ENCODE data around the gene ATP8A2.

GRCh38 chr13:25848812-25849745, 477.3 kb downstream of the ATP8A2 start:
- TF ChIP-seq POLR2AphosphoS5 (IDR thresholded peaks at IDR 0.05; ENCODE audit: low read depth, low read length) (no peak), CTCF (IDR thresholded peaks at IDR 0.05; ENCODE audit: control extremely low read depth in 1 of 3, insufficient read depth in 1 of 3, low read depth in 1 of 3, low read length in 3 of 3) (no peak), RNF2 (IDR thresholded peaks at IDR 0.05; ENCODE audit: borderline replicate concordance, low read depth, low read length, missing control alignments, poor library complexity, severe bottlenecking) (no peak), NANOG (IDR thresholded peaks at IDR 0.05; ENCODE audit: insufficient read depth, low read depth, low read length, poor library complexity, severe bottlenecking) (no peak), EZH2 (IDR thresholded peaks at IDR 0.05; ENCODE audit: low read depth, low read length, severe bottlenecking) (no peak), POLR2A (IDR thresholded peaks at IDR 0.05; ENCODE audit: control extremely low read depth in 1 of 2, low read depth in 2 of 2, low read length in 2 of 2) (no peak), BCL11A (IDR thresholded peaks at IDR 0.05; ENCODE audit: low read depth in 2 of 2, low read length in 2 of 2) (no peak), RFX5 (IDR thresholded peaks at IDR 0.05; ENCODE audit: borderline replicate concordance, low read depth, low read length) (no peak)

Data from H1 (cell line).